Neuron (in vitro differentiated cells): ENCODE data around the gene HYAL1.
A peak's percentile ranks its signal among the peaks of the same experiment; 100 is the strongest.

Source experiments
- H2AFZ ChIP-seq: one replicate; pipeline ENCODE4 v1.6.1; 2013; ENCODE audit warnings: low read depth, mild to moderate bottlenecking, inconsistent platforms, low read length, moderate library complexity
- H3K27me3 ChIP-seq: one replicate; pipeline ENCODE4 v1.6.1; 2013; ENCODE audit warnings: low read length; ENCODE audit not compliant: insufficient read depth
- H3K36me3 ChIP-seq: one replicate; pipeline ENCODE4 v1.6.1; 2013; ENCODE audit warnings: low read length; ENCODE audit not compliant: insufficient read depth
- H3K4me1 ChIP-seq: one replicate; pipeline ENCODE4 v1.6.1; 2013; ENCODE audit warnings: low read length; ENCODE audit not compliant: insufficient read depth
- H3K4me3 ChIP-seq: 2 replicates; pipeline ENCODE4 v1.5.1; 2013; ENCODE audit warnings: mild to moderate bottlenecking, low read length, moderate library complexity
- H3K9me3 ChIP-seq: one replicate; pipeline ENCODE4 v1.6.1; 2013; ENCODE audit warnings: low read length

HYAL1 gene

GRCh38 chr3:50299638-50299928, 3.8 kb downstream of the HYAL1 start:
- H3K4me1 ChIP-seq = peaks cover 16% of the 10 kb centered on the region
- H3K4me3 ChIP-seq = peak overlapping the region; percentile 66
- no peaks in the 10 kb centered on the region for H3K36me3 ChIP-seq

GRCh38 chr3:50298836-50299637, 4.3 kb downstream of the HYAL1 start, which contains the start of the genes HYAL3 and NAA80:
Gene HYAL3, minus strand, starts transcription at chr3:50299405. Its CDS starts 3,803 bp downstream, at chr3:50295602.
Gene NAA80, minus strand, starts transcription at chr3:50299405. Its CDS starts 1,942 bp downstream, at chr3:50297463.
- Histone ChIP-seq H3K9me3 (no peaks in the 10 kb centered on the region), H3K4me1 (peaks cover 14% of the 10 kb centered on the region), H3K4me3 (peak within 1 kb of the TSS; percentile 66), H2AFZ (peak within 1 kb of the TSS; percentile 40), H3K36me3 (no peaks in the 10 kb centered on the region), H3K27me3 (no peaks in the 10 kb centered on the region)

More at GRCh38 chr3:50299638-50299928, 3.8 kb downstream of the HYAL1 start:
- no peaks in the 10 kb centered on the region for H3K9me3 ChIP-seq
- H3K27me3 ChIP-seq = no peaks in the 10 kb centered on the region
- no peak overlapping the region for H2AFZ ChIP-seq

- Histone ChIP-seq H3K4me3 (peak overlapping the region; percentile 63), H3K36me3 (no peaks in the 10 kb centered on the region), H3K9me3 (no peaks in the 10 kb centered on the region), H3K27me3 (no peaks in the 10 kb centered on the region), H3K4me1 (peaks cover 16% of the 10 kb centered on the region), H2AFZ (no peak overlapping the region)
These were observed 5.3 kb downstream of the HYAL1 start for GRCh38 chr3:50297896-50298725.

- Histone ChIP-seq H3K4me3 (no peak overlapping the region), H2AFZ (no peak overlapping the region), H3K9me3 (no peaks in the 10 kb centered on the region), H3K36me3 (no peaks in the 10 kb centered on the region), H3K4me1 (peaks cover 21% of the 10 kb centered on the region), H3K27me3 (no peaks in the 10 kb centered on the region)
These were observed 6.0 kb downstream of the HYAL1 start for GRCh38 chr3:50297384-50297775.

- H3K4me3 ChIP-seq = no peak overlapping the region
- H3K27me3 ChIP-seq = no peaks in the 10 kb centered on the region
- no peaks in the 10 kb centered on the region for H3K9me3 ChIP-seq
- H2AFZ ChIP-seq = no peak overlapping the region
- H3K36me3 ChIP-seq = no peaks in the 10 kb centered on the region
- H3K4me1 ChIP-seq = peaks cover 21% of the 10 kb centered on the region
These were observed 6.5 kb downstream of the HYAL1 start for GRCh38 chr3:50296721-50297383.

GRCh38 chr3:50295553-50296431, 7.6 kb downstream of the HYAL1 start:
- Histone ChIP-seq H3K9me3 (no peaks in the 10 kb centered on the region), H3K4me3 (no peak overlapping the region), H3K27me3 (no peaks in the 10 kb centered on the region), H3K36me3 (no peaks in the 10 kb centered on the region), H3K4me1 (peaks cover 30% of the 10 kb centered on the region), H2AFZ (no peak overlapping the region)

- Histone ChIP-seq H3K27me3 (no peaks in the 10 kb centered on the region), H3K4me3 (no peak overlapping the region), H3K4me1 (peaks cover 23% of the 10 kb centered on the region), H3K36me3 (peaks cover 3% of the 10 kb centered on the region), H2AFZ (no peak overlapping the region), H3K9me3 (no peaks in the 10 kb centered on the region)
These were observed 8.6 kb downstream of the HYAL1 start for GRCh38 chr3:50294492-50295403.

- Histone ChIP-seq H3K4me3 (no peak overlapping the region), H3K4me1 (peaks cover 21% of the 10 kb centered on the region), H2AFZ (no peak overlapping the region), H3K36me3 (peaks cover 10% of the 10 kb centered on the region), H3K9me3 (no peaks in the 10 kb centered on the region), H3K27me3 (no peaks in the 10 kb centered on the region)
These were observed 9.3 kb downstream of the HYAL1 start for GRCh38 chr3:50294089-50294488.

- Histone ChIP-seq H3K9me3 (no peaks in the 10 kb centered on the region), H2AFZ (no peak overlapping the region), H3K27me3 (no peaks in the 10 kb centered on the region), H3K4me3 (peak overlapping the region; percentile 51), H3K4me1 (peaks cover 18% of the 10 kb centered on the region), H3K36me3 (peaks cover 18% of the 10 kb centered on the region)
These were observed 10.1 kb downstream of the HYAL1 start for GRCh38 chr3:50293079-50293801.

- Histone ChIP-seq H3K4me1 (peaks cover 16% of the 10 kb centered on the region), H3K4me3 (peak within 1 kb of the TSS; percentile 93), H3K9me3 (no peaks in the 10 kb centered on the region), H3K36me3 (peaks cover 25% of the 10 kb centered on the region), H2AFZ (no peak within 1 kb of the TSS), H3K27me3 (no peaks in the 10 kb centered on the region)
These were observed 11.0 kb downstream of the HYAL1 start, which contains the start of gene IFRD2 for GRCh38 chr3:50292159-50293078. Gene IFRD2, minus strand, starts transcription at chr3:50292429. Its CDS starts 155 bp downstream, at chr3:50292274.
